T-cell (primary cell): ENCODE measurements around the gene GPR157. TPM values are rescaled to one million over a fixed set of nuclear protein-coding genes. Genes with fewer than 3 reads are reported as not detected.

Experiments
- ATAC-seq, 4 experiments: fragments of 200-7000 bp in 3 of 4; fragments of 150-1000 bp in 1 of 4; cut with Tn5 transposase; replicated peaks in 1 of 4; 1 replicate in 3 of 4; 2 replicates in 1 of 4; pipeline ENCODE4 v1.10.0; 2021; ENCODE audit warnings: moderate library complexity in 3 of 4, mild to moderate bottlenecking in 2 of 4, moderate number of reproducible peaks in 1 of 4
- CTCF ChIA-PET, 2 donors: fragments of 300-600 bp; sonication (Branson Sonifier 250); formaldehyde crosslinking; loops; one replicate each; lab custom pipeline; 2022; ENCODE audit warnings: antibody characterized with exemption in 2 of 2; lab: Charles Lee
- POLR2A ChIA-PET, 2 donors: fragments of 300-600 bp; sonication (Branson Sonifier 250); formaldehyde crosslinking; loops; one replicate each; lab custom pipeline; 2022; ENCODE audit warnings: antibody characterized with exemption in 2 of 2; lab: Charles Lee
- DNase-seq, 35 experiments: peaks; one replicate each; pipeline versions ENCODE4 v3.0.0 to v3.0.0-alpha.2; 2013 to 2023
- H3K27ac ChIP-seq: one replicate; pipeline ENCODE4 v1.5.1; 2013; ENCODE audit warnings: low read length
- H3K27me3 ChIP-seq, 2 experiments: replicated peaks in 1 of 2; 1 replicate in 1 of 2; 2 replicates in 1 of 2; pipeline versions ENCODE4 v1.6.1 to v1.7.0; 2013; ENCODE audit warnings: low read length in 1 of 2, mixed read lengths in 1 of 2; ENCODE audit not compliant: control insufficient read depth in 2 of 2, insufficient read depth in 2 of 2; ENCODE audit errors: extremely low read depth in 1 of 2
- H3K36me3 ChIP-seq, 2 donors: 1 replicate in 1 of 2; 2 replicates in 1 of 2; pipeline versions ENCODE4 v1.6.1 to v1.7.0; 2013; ENCODE audit warnings: low read length in 1 of 2; ENCODE audit not compliant: control insufficient read depth in 2 of 2, insufficient read depth in 1 of 2; ENCODE audit errors: extremely low read depth in 1 of 2
- H3K4me1 ChIP-seq, 2 experiments: 1 replicate in 1 of 2; 2 replicates in 1 of 2; pipeline versions ENCODE4 v1.6.1 to v1.7.0; 2013; ENCODE audit warnings: low read length in 2 of 2, mixed read lengths in 1 of 2; ENCODE audit not compliant: insufficient read depth in 2 of 2, control insufficient read depth in 1 of 2; ENCODE audit errors: extremely low read depth in 1 of 2
- H3K4me3 ChIP-seq, 2 donors: 1 replicate in 1 of 2; 2 replicates in 1 of 2; pipeline versions ENCODE4 v1.5.1 to v1.7.0; 2013; ENCODE audit warnings: mild to moderate bottlenecking in 2 of 2, low read length in 1 of 2, moderate library complexity in 1 of 2; ENCODE audit not compliant: control insufficient read depth in 1 of 2; ENCODE audit errors: extremely low read depth in 1 of 2
- H3K9me3 ChIP-seq: 2 replicates; pipeline ENCODE4 v1.7.0; 2013
- H3K27ac Mint-ChIP-seq, 2 donors: one replicate each; pipeline ENCODE4 v1.8.0; 2020 to 2021; ENCODE audit warnings: mild to moderate bottlenecking in 2 of 2, mixed read lengths in 2 of 2
- H3K27me3 Mint-ChIP-seq, 2 donors: one replicate each; pipeline ENCODE4 v1.8.0; 2021 to 2022; ENCODE audit warnings: mixed read lengths in 2 of 2
- H3K36me3 Mint-ChIP-seq: one replicate; pipeline ENCODE4 v1.8.0; 2021; ENCODE audit warnings: mixed read lengths
- H3K4me1 Mint-ChIP-seq, 3 donors: one replicate each; pipeline ENCODE4 v1.8.0; 2020 to 2022; ENCODE audit warnings: mixed read lengths in 3 of 3, mild to moderate bottlenecking in 1 of 3
- H3K4me3 Mint-ChIP-seq, 3 donors: one replicate each; pipeline ENCODE4 v1.8.0; 2020 to 2022; ENCODE audit warnings: mild to moderate bottlenecking in 3 of 3, mixed read lengths in 3 of 3, moderate library complexity in 3 of 3
- H3K9me3 Mint-ChIP-seq, 3 donors: one replicate each; pipeline ENCODE4 v1.8.0; 2020 to 2022; ENCODE audit warnings: mixed read lengths in 3 of 3
- WGBS: methylation state at CpG from one replicate; pipeline ENCODE4 v1.1.5; 2013; ENCODE audit warnings: missing lambda C conversion rate; ENCODE audit not compliant: insufficient coverage; 5-methylcytosine and 5-hydroxymethylcytosine counted together
- total RNA-seq, 35 experiments: library from RNA in 6 of 35; stranded (reverse) in 6 of 35; fragments of 120-200 nt in 1 of 35; gene quantifications; one replicate each; pipeline versions ENCODE4 v1.2.1 to v1.2.4 and lab custom pipeline; 2013 to 2026

The GPR157 gene
- total RNA-seq (10 to 100 TPM in 1 of 5 donors, 1 to 10 TPM in 4; 7.1 to 10.7 (median 8.9) TPM), total RNA-seq (lab: John Stamatoyannopoulos, UW) (3.6 to 21.4 (median 10.3) reads per million in 29 experiments)
- 2.9 TPM for total RNA-seq (2013)

GRCh38 chr1:9128520-9129265 lies at the start of gene GPR157:
TSS of gene GPR157 (minus strand) at chr1:9129102. CDS start at chr1:9129027, 75 bp downstream.
- H3K4me3 ChIP-seq = peak within 1 kb of the TSS; percentile 68 to 72
- peak within 1 kb of the TSS; percentile 86 to 90 (median 87) for H3K4me3 Mint-ChIP-seq
- peaks cover 35 to 39% (median 37%) of the 10 kb centered on the region in 3 donors for H3K4me1 Mint-ChIP-seq
- no peaks in the 10 kb centered on the region for H3K36me3 Mint-ChIP-seq
- H3K27me3 Mint-ChIP-seq = no peaks in the 10 kb centered on the region
- CTCF ChIA-PET = interaction anchor here (0.6 kb wide), 2 partner anchors 287 to 1091 kb away, joined by 3 to 10 read pairs; no protein-coding TSS in a partner anchor
- no peaks in the 10 kb centered on the region for H3K36me3 ChIP-seq
- no peaks in the 10 kb centered on the region for H3K27me3 ChIP-seq
- POLR2A ChIA-PET = interaction anchor here in 1 of 2 donors (0.7 kb wide), 1 partner anchor 59 kb away, joined by 4 read pairs; no protein-coding TSS in a partner anchor
- H3K27ac Mint-ChIP-seq = peak within 1 kb of the TSS; percentile 82 to 88
- ATAC-seq = peak; percentile 81 to 96 (median 90)
- peak within 1 kb of the TSS; percentile 2 for H3K27ac ChIP-seq
- H3K9me3 Mint-ChIP-seq = no peaks in the 10 kb centered on the region
- H3K4me1 ChIP-seq = peaks cover 6 to 25% of the 10 kb centered on the region in 2 experiments
- DNase-seq = peak; percentile 31 to 89 (median 68)
- WGBS = 3% methylated on average over 92 of the region's 92 CpGs
- H3K9me3 ChIP-seq = no peaks in the 10 kb centered on the region

- Mint-ChIP-seq H3K36me3 (no peaks in the 10 kb centered on the region), H3K4me1 (no peaks in the 10 kb centered on the region), H3K9me3 (peaks cover 0 to 2% (median 0%) of the 10 kb centered on the region in 3 donors), H3K4me3 (no peak overlapping the region), H3K27me3 (peaks cover 0 to 15% of the 10 kb centered on the region in 2 donors), H3K27ac (no peak overlapping the region)
- Histone ChIP-seq H3K9me3 (no peaks in the 10 kb centered on the region), H3K4me3 (no peak overlapping the region), H3K36me3 (no peaks in the 10 kb centered on the region), H3K27ac (no peak overlapping the region), H3K4me1 (no peaks in the 10 kb centered on the region), H3K27me3 (peaks cover 0 to 19% of the 10 kb centered on the region in 2 experiments)
- no peak for DNase-seq
- POLR2A ChIA-PET = no interaction called here
- ATAC-seq = no peak
- CTCF ChIA-PET = no interaction called here
- WGBS = 91% methylated on average over 4 of the region's 10 CpGs
Measured at GRCh38 chr1:9174762-9175161, 45.9 kb upstream of the GPR157 start.

DNA sequence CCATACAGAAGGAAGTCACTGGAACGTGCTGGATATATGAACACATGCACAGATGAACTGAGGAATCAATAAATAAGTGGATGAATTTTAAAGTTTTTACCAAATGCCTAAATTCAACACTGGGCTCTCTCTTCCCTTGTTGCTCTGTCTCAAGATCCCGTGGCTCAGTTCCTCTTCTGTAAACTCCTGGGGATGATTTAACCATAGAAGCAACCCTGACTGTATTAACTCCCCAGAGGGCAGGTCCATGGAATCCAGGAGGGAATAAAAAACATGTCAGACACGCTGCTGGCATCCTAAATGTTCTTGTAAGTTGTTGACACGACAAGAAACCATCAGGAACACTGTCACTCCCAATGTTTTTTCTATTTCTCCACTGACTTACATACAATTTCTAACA lies 45.3 kb upstream of the GPR157 start:
- Histone ChIP-seq H3K27ac (no peak overlapping the region), H3K4me3 (no peak overlapping the region), H3K9me3 (no peaks in the 10 kb centered on the region), H3K4me1 (no peaks in the 10 kb centered on the region), H3K27me3 (peaks cover 0 to 22% of the 10 kb centered on the region in 2 experiments), H3K36me3 (no peaks in the 10 kb centered on the region)
- Mint-ChIP-seq H3K4me3 (no peak overlapping the region), H3K27ac (no peak overlapping the region), H3K36me3 (no peaks in the 10 kb centered on the region), H3K4me1 (no peaks in the 10 kb centered on the region), H3K9me3 (peaks cover 0 to 2% (median 0%) of the 10 kb centered on the region in 3 donors), H3K27me3 (peaks cover 0 to 15% of the 10 kb centered on the region in 2 donors)
- ChIA-PET CTCF (no interaction called here), POLR2A (no interaction called here)
- DNase-seq (no peak), ATAC-seq (no peak)
- WGBS = 40% methylated on average over 1 of the region's 4 CpGs

- ChIA-PET CTCF (no interaction called here), POLR2A (no interaction called here)
- H3K36me3 ChIP-seq = no peaks in the 10 kb centered on the region
- no peaks in the 10 kb centered on the region for H3K4me1 ChIP-seq
- Mint-ChIP-seq H3K27ac (no peak overlapping the region), H3K9me3 (no peaks in the 10 kb centered on the region), H3K27me3 (peaks cover 0 to 9% of the 10 kb centered on the region in 2 donors), H3K4me1 (no peaks in the 10 kb centered on the region), H3K4me3 (no peak overlapping the region), H3K36me3 (no peaks in the 10 kb centered on the region)
- H3K4me3 ChIP-seq = no peak overlapping the region
- peaks cover 0 to 17% of the 10 kb centered on the region in 2 experiments for H3K27me3 ChIP-seq
- no peak overlapping the region for H3K27ac ChIP-seq
- ATAC-seq (no peak), DNase-seq (no peak)
- WGBS = 100% methylated on average over 8 of the region's 10 CpGs
- H3K9me3 ChIP-seq = no peaks in the 10 kb centered on the region
Measured at GRCh38 chr1:9169601-9170137, 40.8 kb upstream of the GPR157 start.

- peaks cover 0 to 13% of the 10 kb centered on the region in 2 experiments for H3K27me3 ChIP-seq
- CTCF ChIA-PET = no interaction called here
- no peak for DNase-seq
- no peaks in the 10 kb centered on the region for H3K36me3 ChIP-seq
- 63% methylated on average over 2 of the region's 2 CpGs for WGBS
- Mint-ChIP-seq H3K4me1 (peaks cover 0 to 7% (median 0%) of the 10 kb centered on the region in 3 donors), H3K27me3 (peaks cover 0 to 4% of the 10 kb centered on the region in 2 donors), H3K9me3 (no peaks in the 10 kb centered on the region), H3K4me3 (no peak overlapping the region), H3K27ac (no peak overlapping the region), H3K36me3 (no peaks in the 10 kb centered on the region)
- H3K4me1 ChIP-seq = peaks cover 0 to 2% of the 10 kb centered on the region in 2 experiments
- no peaks in the 10 kb centered on the region for H3K9me3 ChIP-seq
- POLR2A ChIA-PET = no interaction called here
- no peak for ATAC-seq
- no peak overlapping the region for H3K4me3 ChIP-seq
- no peak overlapping the region for H3K27ac ChIP-seq
Measured at GRCh38 chr1:9167638-9168037, 38.7 kb upstream of the GPR157 start.

GRCh38 chr1:9166289-9167235 lies 37.7 kb upstream of the GPR157 start:
- no peak for DNase-seq
- ChIA-PET POLR2A (no interaction called here), CTCF (no interaction called here)
- Histone ChIP-seq H3K9me3 (no peaks in the 10 kb centered on the region), H3K27me3 (peaks cover 0 to 18% of the 10 kb centered on the region in 2 experiments), H3K36me3 (no peaks in the 10 kb centered on the region), H3K27ac (no peak overlapping the region), H3K4me3 (no peak overlapping the region), H3K4me1 (peaks cover 0 to 2% of the 10 kb centered on the region in 2 experiments)
- Mint-ChIP-seq H3K36me3 (no peaks in the 10 kb centered on the region), H3K27me3 (peaks cover 0 to 4% of the 10 kb centered on the region in 2 donors), H3K4me3 (no peak overlapping the region), H3K4me1 (peaks cover 0 to 7% (median 0%) of the 10 kb centered on the region in 3 donors), H3K27ac (no peak overlapping the region), H3K9me3 (no peaks in the 10 kb centered on the region)
- WGBS = 88% methylated on average over 16 of the region's 27 CpGs
- no peak for ATAC-seq
